HG03439 (cell line): ENCODE results near the gene POM121.
"Not testable (repeated sequence)": the region's sequence is repeated elsewhere in the genome, so short reads cannot be mapped to it uniquely, and the experiment has no call there.

Experiments used
- ATAC-seq: cut with Tn5 transposase; IDR thresholded peaks from one replicate; pipeline ENCODE4 v1.9.1; 2021; ENCODE audit warnings: mild to moderate bottlenecking, moderate library complexity; ENCODE audit not compliant: unreplicated experiment

POM121 gene

DNA sequence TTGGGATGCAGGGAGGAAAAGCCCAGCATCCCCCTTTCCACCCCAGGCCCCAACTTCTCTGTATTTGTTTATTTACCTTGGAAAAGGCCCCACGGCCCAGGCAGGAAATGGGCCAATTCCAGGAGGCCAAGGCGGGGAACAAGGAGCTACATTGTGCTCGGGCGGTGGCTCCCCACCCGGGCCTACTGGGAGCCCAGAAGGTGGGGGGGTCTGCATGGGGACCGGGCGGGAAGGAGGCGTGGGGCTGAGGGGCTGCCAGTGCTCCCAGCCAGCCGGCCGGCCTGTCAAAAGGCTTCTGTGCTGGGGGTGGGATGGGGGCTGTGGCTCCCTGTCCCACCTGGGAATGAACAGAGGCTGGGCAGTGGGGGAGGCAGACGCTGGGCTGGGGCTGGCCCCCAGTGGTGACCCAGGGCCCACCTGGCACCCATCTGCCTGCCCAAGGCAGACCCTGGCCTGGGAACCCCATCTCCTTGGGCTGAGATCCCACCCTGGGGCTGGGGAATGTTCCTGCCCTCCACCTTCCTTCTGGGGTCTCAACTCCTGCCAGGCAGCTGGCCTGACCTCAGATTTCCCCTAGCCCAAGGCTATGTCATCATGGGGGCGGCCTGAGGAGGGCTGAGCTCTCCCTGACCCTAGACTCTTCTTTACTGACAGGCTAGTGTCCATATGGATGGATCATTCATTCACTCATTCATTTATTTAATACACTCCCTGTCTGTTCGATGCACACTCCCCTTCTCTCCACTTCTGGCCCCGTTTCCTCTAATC is 65.4 kb downstream of the POM121 start:
- ATAC-seq: not testable (repeated sequence)

DNA sequence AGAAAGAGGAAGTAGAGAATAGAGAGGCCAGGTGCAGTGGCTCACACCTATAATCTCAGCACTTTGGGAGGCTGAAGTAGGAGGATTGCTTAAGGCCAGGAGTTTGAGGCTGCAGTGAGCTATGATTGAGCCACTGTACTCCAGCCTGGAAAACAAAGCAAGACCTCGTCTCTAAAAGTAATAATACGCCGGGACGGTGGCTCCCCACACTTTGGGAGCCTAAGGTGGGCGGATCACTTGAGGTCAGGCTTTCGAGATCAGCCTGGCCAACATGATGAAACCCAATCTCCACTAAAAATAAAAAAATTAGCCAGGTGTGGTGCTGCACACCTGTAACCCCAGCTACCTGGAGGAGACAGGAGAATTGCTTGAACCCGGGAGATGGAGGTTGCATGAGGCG is 70.6 kb downstream of the POM121 start:
- not testable (repeated sequence) for ATAC-seq

GRCh38 chr7:72997447-72997846 is 72.6 kb downstream of the POM121 start:
- ATAC-seq: not testable (repeated sequence)

GRCh38 chr7:72997887-72998468 is 73.1 kb downstream of the POM121 start:
- ATAC-seq: not testable (repeated sequence)
